ENCODE measurements around the gene VDAC1. TPM values are rescaled to one million over a fixed set of nuclear protein-coding genes. Genes with fewer than 3 reads are reported as not detected.

Gene VDAC1
- total RNA-seq, 2 experiments from 2014 or later, result 216 to 218 TPM

- CTCF ChIA-PET, result interaction anchor here (1.3 kb wide), 1 partner anchor 20 kb away, joined by 4 read pairs; no protein-coding TSS in a partner anchor
- POLR2A ChIA-PET, result interaction anchor here (1.0 kb wide), 1 partner anchor 11 kb away, joined by 3 read pairs; no protein-coding TSS in a partner anchor
- Mint-ChIP-seq H3K9me3 (no peaks in the 10 kb centered on the region), H3K27me3 (no peaks in the 10 kb centered on the region), H3K4me1 (peaks cover 57% of the 10 kb centered on the region), H3K36me3 (ENCODE audit: low read depth) (peaks cover 16% of the 10 kb centered on the region), H3K4me3 (no peak overlapping the region), H3K27ac (no peak overlapping the region)
- DNase-seq, result no peak
Measured at GRCh38 chr5:134000091-134000511, 4.7 kb downstream of the VDAC1 start.

- Mint-ChIP-seq H3K9me3 (no peaks in the 10 kb centered on the region), H3K4me1 (peaks cover 62% of the 10 kb centered on the region), H3K27ac (no peak overlapping the region), H3K36me3 (ENCODE audit: low read depth) (peaks cover 16% of the 10 kb centered on the region), H3K27me3 (no peaks in the 10 kb centered on the region), H3K4me3 (no peak overlapping the region)
- no peak for DNase-seq
- ChIA-PET POLR2A (interaction anchor here (1.0 to 1.8 kb wide), 2 partner anchors 17 to 32 kb away, joined by 3 to 4 read pairs; no protein-coding TSS in a partner anchor), CTCF (interaction anchor here (2.7 to 5.1 kb wide), 2 partner anchors 11 to 18 kb away, joined by 14 to 54 read pairs; no protein-coding TSS in a partner anchor)
Measured at GRCh38 chr5:133998807-133999206, 6.0 kb downstream of the VDAC1 start.

GRCh38 chr5:133998042-133998441 lies 6.7 kb downstream of the VDAC1 start:
- Mint-ChIP-seq H3K4me1 (peaks cover 61% of the 10 kb centered on the region), H3K27ac (peak overlapping the region; percentile 14), H3K9me3 (no peaks in the 10 kb centered on the region), H3K4me3 (no peak overlapping the region), H3K36me3 (ENCODE audit: low read depth) (peaks cover 13% of the 10 kb centered on the region), H3K27me3 (no peaks in the 10 kb centered on the region)
- ChIA-PET POLR2A (interaction anchor here (1.0 to 1.8 kb wide), 2 partner anchors 17 to 31 kb away, joined by 3 to 4 read pairs; no protein-coding TSS in a partner anchor), CTCF (interaction anchor here (0.7 to 5.1 kb wide), 4 partner anchors 11 to 29 kb away, joined by 3 to 54 read pairs (median 12); partner anchors contain the start of gene C5orf15)
- DNase-seq, result no peak

DNA sequence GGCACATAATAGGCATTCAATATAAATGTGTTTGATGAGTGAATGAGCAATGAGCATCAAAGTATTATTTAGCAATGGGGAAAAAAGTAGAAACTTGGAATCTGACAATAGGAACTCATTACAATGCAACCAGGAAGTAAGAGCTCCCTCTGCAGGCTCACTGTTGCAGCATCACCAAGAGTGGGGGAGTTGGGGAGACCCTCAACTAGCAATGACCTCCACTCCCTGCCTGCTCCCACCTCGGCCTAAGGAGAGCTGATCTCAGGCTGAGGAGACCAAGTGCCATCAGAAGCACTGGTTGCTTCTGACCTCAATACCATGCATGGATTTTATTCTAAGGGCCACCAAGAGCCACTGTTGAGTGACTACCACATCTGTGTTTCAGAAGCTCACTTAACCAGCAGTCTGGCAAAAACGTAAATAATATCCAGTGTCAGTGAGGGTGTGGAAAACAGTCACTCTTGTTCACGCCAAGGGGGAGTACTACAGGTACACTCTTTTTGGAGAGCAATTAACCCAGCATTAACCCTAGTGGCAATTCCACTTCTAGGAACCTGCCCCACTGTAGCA lies 8.0 kb downstream of the VDAC1 start:
- H3K4me1 Mint-ChIP-seq, result peaks cover 48% of the 10 kb centered on the region
- no peak overlapping the region for H3K27ac Mint-ChIP-seq
- peaks cover 6% of the 10 kb centered on the region for H3K36me3 Mint-ChIP-seq (ENCODE audit: low read depth)
- H3K9me3 Mint-ChIP-seq, result no peaks in the 10 kb centered on the region
- POLR2A ChIA-PET, result interaction anchor here (1.0 to 1.8 kb wide), 3 partner anchors 9 to 30 kb away, joined by 3 to 4 read pairs (median 3); no protein-coding TSS in a partner anchor
- CTCF ChIA-PET, result interaction anchor here (0.6 to 5.1 kb wide), 7 partner anchors 9 to 729 kb away, joined by 3 to 54 read pairs (median 11); partner anchors contain the start of genes C5orf15 and VDAC1
- H3K4me3 Mint-ChIP-seq, result no peak overlapping the region
- DNase-seq, result no peak
- H3K27me3 Mint-ChIP-seq, result no peaks in the 10 kb centered on the region

DNA sequence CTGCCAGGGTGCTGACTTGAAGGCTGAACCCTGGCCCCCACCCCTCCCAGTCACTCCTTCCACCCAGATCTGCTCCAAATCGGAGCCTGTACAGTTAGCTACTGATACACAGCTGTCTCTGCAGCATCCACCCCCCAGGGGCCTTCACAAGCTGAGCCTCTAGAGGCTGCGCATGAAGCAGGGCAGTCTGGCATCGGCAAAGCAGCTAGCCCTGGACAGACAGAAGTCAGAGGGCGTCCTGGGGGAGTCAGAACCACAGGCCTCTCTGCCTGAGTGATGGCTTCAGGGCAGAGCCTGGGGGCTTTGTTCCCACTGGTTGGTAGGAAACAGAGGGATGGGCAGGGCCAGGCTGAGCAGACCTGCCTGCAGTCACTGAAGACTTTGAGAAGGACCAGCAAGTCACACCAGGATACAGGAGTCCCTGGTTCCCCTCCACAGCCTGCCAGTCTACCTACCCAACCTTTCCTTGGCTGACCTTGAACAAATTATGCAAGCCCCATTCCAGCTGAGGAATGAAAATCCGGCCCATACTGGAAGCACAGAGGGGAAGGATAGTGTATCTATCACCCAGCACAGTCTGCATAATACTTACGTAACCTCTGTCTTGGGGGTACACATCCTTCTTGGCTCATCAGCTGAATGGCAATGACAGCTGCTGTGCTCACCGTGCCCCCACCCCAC lies 8.8 kb downstream of the VDAC1 start:
- peaks cover 9% of the 10 kb centered on the region for H3K36me3 Mint-ChIP-seq (ENCODE audit: low read depth)
- CTCF ChIA-PET, result interaction anchor here (0.6 to 5.1 kb wide), 7 partner anchors 9 to 728 kb away, joined by 3 to 54 read pairs (median 11); partner anchors contain the start of genes C5orf15 and VDAC1
- no peak for DNase-seq
- H3K27ac Mint-ChIP-seq, result no peak overlapping the region
- POLR2A ChIA-PET, result interaction anchor here (1.0 to 1.6 kb wide), 2 partner anchors 10 to 11 kb away, joined by 3 read pairs; no protein-coding TSS in a partner anchor
- peaks cover 44% of the 10 kb centered on the region for H3K4me1 Mint-ChIP-seq
- no peaks in the 10 kb centered on the region for H3K9me3 Mint-ChIP-seq
- no peak overlapping the region for H3K4me3 Mint-ChIP-seq
- no peaks in the 10 kb centered on the region for H3K27me3 Mint-ChIP-seq

DNA sequence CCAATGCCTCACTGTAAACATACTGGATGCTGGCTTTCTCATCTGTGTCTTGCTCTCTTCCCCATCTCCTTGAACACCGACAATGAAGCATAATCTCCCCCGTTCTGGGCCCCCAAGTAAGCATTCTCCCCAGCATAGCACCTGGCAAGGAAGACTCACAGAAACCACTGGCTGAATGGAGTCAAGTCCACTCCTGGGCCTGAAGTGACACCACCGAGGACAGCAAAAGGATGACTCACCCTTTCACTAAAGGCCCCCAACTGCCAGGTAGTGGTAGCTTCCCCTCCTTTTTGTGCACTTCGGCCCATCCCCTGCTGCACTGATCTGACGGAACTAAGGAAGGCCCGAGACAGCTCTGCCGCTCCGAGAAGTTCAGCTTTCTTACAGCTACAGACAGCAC lies 9.4 kb downstream of the VDAC1 start:
- peaks cover 13% of the 10 kb centered on the region for H3K36me3 Mint-ChIP-seq (ENCODE audit: low read depth)
- POLR2A ChIA-PET, result no interaction called here
- H3K4me3 Mint-ChIP-seq, result no peak overlapping the region
- H3K9me3 Mint-ChIP-seq, result no peaks in the 10 kb centered on the region
- no peak for DNase-seq
- H3K27ac Mint-ChIP-seq, result no peak overlapping the region
- CTCF ChIA-PET, result interaction anchor here (0.6 to 5.1 kb wide), 3 partner anchors 11 to 739 kb away, joined by 3 to 54 read pairs (median 11); partner anchors contain the start of gene VDAC1
- peaks cover 40% of the 10 kb centered on the region for H3K4me1 Mint-ChIP-seq
- H3K27me3 Mint-ChIP-seq, result no peaks in the 10 kb centered on the region

DNA sequence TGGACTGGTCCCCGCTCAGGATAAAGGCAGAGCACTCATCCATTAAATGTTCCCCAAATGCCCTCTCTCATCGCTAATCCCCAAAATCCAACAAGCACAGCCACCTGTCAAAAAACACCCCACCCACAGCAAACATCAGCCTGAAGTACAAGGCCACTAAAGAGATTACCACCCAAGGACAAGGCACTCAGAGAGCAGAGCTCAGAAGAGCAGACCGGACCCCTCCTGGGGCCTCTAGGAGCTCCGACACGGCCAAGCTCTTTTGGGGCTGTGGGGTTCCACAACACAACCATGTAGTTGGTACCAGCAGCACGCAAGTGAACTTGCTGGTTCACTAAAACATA lies 9.8 kb downstream of the VDAC1 start:
- CTCF ChIA-PET, result interaction anchor here (0.6 to 5.1 kb wide), 2 partner anchors 14 to 739 kb away, joined by 3 to 54 read pairs; no protein-coding TSS in a partner anchor
- no peak overlapping the region for H3K4me3 Mint-ChIP-seq
- POLR2A ChIA-PET, result no interaction called here
- no peaks in the 10 kb centered on the region for H3K27me3 Mint-ChIP-seq
- no peak for DNase-seq
- no peaks in the 10 kb centered on the region for H3K9me3 Mint-ChIP-seq
- H3K27ac Mint-ChIP-seq, result no peak overlapping the region
- peaks cover 17% of the 10 kb centered on the region for H3K36me3 Mint-ChIP-seq (ENCODE audit: low read depth)
- peaks cover 36% of the 10 kb centered on the region for H3K4me1 Mint-ChIP-seq

DNA sequence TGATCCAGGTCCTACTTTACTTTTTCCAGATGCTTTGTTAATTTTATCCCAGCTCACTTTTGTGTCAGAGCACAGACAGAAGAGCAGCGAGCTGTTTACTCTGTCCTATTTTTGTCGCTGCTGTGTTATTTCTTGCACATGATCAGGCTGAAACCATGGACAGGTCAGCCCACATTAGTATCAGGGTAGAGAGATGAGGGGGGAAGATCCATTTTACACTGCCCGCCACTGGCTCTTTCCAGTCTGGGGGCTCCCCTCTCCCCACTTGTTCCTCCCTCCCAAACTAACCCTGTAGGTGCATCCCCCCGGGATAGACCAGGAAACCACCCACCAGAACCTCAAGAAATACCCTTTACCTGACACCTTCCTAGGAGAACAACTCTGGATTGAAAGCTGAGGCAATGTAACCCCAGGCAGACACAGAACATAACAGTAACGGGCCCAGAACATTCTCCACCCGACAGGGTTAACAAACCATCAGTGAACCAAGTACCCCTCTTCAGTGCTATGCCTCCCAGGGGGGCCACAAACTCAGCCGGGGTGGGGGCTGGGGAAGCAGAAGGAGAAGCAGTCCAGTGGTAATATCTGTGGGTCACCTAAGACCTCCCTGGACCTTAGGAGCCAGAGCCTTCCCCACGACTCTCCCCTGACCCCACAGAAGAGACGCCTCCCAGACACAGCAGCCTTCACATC lies 10.3 kb downstream of the VDAC1 start:
- Mint-ChIP-seq H3K4me3 (no peak overlapping the region), H3K4me1 (peaks cover 31% of the 10 kb centered on the region), H3K27me3 (no peaks in the 10 kb centered on the region), H3K9me3 (no peaks in the 10 kb centered on the region), H3K36me3 (ENCODE audit: low read depth) (peaks cover 19% of the 10 kb centered on the region), H3K27ac (no peak overlapping the region)
- no peak for DNase-seq
- ChIA-PET CTCF (interaction anchor here (0.6 to 5.1 kb wide), 4 partner anchors 14 to 740 kb away, joined by 3 to 54 read pairs (median 11); no protein-coding TSS in a partner anchor), POLR2A (interaction anchor here (2.6 kb wide), 1 partner anchor 9 kb away, joined by 19 read pairs; no protein-coding TSS in a partner anchor)

DNA sequence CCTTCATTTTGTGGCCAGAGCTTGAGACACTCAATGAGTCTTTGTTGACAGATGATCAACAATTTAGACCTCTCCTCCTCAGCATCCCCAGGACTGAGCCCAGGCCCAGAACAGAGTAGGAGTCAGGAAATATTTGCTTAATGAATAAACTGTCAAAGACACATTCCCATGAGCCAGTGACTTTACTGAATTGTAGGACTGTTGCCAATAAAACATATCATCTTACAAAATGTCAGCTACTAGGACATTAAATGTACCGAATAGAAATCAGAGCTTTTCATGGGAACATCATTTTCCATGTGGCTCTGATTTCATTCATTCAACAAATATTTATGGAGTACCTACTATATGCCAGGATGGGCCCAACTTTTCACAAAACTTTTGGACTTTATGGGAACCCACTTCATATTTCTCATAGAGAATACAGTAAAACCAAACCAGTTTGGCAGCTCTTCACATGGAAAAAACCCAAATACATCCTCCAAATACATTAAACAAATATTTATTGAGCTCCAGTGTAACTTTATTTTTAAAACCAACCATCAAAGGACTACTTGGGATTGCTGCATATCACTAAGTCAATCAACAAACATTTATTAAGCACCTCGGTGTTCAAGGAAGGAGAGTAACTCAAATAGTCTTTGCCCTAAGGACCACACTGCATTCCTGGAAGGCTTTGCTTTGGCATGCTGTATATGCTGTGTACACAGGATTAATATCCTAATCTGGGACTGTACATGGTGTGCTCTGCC lies 11.4 kb downstream of the VDAC1 start:
- ChIA-PET POLR2A (interaction anchor here (0.6 to 2.6 kb wide), 4 partner anchors 9 to 12 kb away, joined by 3 to 19 read pairs (median 4); no protein-coding TSS in a partner anchor), CTCF (interaction anchor here (1.0 to 3.1 kb wide), 4 partner anchors 12 to 46 kb away, joined by 3 to 19 read pairs (median 4); no protein-coding TSS in a partner anchor)
- no peaks in the 10 kb centered on the region for H3K27me3 Mint-ChIP-seq
- no peak for DNase-seq
- peaks cover 27% of the 10 kb centered on the region for H3K36me3 Mint-ChIP-seq (ENCODE audit: low read depth)
- no peak overlapping the region for H3K27ac Mint-ChIP-seq
- no peak overlapping the region for H3K4me3 Mint-ChIP-seq
- no peaks in the 10 kb centered on the region for H3K9me3 Mint-ChIP-seq
- H3K4me1 Mint-ChIP-seq, result peaks cover 28% of the 10 kb centered on the region

DNA sequence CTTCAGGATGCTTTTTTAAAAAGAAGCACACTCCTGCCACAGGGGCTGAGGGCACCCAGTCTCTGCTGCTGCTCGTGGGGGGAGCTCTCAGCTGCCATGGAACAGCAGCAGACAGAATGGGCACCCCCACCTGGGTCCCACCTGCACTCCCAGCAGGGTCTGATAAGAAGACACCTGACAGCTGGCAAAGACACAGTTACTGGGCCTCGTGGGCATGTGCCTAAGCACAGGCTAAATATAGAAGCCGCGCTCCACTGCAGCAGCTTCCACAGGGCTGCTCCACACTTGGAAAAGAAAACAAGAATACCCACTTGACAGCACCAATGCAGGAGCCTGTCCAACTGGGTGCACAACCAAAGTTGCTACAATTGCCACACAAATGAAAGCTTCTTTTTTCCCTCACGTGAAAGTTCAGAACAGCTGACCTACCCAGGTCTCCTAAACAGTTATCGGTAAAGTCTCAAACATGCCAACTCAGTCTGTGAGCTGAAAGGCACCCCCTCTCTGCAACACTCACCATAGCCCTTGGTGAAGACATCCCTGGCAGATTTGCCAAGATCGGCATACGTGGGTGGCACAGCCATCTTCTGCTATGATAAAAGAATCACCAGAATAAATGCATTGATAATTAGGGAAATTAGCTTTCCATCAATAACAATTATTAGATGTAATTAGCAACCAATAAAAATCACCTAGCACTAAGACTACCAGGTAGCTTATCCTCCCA lies 12.2 kb downstream of the VDAC1 start:
- H3K4me3 Mint-ChIP-seq, result no peak overlapping the region
- POLR2A ChIA-PET, result interaction anchor here (0.6 to 2.6 kb wide), 5 partner anchors 9 to 15 kb away, joined by 3 to 19 read pairs (median 4); no protein-coding TSS in a partner anchor
- no peaks in the 10 kb centered on the region for H3K27me3 Mint-ChIP-seq
- DNase-seq, result no peak
- H3K4me1 Mint-ChIP-seq, result peaks cover 26% of the 10 kb centered on the region
- CTCF ChIA-PET, result interaction anchor here (1.0 to 3.1 kb wide), 3 partner anchors 11 to 47 kb away, joined by 4 to 19 read pairs (median 5); no protein-coding TSS in a partner anchor
- H3K9me3 Mint-ChIP-seq, result no peaks in the 10 kb centered on the region
- H3K27ac Mint-ChIP-seq, result no peak overlapping the region
- H3K36me3 Mint-ChIP-seq (ENCODE audit: low read depth), result peaks cover 31% of the 10 kb centered on the region

DNA sequence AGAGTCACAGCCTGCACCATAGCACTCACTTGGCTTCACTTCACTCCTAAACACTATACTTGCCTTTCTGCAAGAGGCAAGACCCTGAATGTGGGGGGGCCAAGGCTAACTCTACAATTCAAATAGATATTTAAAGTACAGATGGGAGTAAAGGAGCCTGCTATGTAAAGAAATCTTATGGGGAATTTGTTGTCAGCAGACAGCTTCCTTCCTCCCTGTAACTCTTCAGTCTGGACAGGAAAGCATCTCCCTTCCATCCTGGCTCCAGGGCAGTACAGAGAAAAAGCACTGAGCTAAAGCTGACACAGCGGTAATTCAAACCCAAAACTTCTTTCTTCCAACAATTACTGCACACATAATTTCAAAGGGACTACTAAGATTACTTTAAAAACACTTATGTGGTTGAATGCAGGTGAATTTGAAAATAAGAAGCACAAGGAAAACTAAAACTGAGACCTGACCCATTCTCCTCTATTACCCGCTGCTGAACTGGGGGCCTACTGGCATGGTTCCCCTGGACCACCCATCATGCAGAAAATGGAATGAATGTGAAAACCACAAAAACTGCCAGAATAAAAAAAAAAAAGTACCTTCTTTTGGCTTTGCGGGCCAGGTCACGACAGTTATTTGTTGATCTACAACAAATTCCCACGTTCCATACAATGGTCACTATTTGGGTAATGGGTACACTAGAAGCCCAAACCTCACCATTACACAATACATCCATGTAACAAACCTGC lies 13.4 kb downstream of the VDAC1 start:
- Mint-ChIP-seq H3K9me3 (no peaks in the 10 kb centered on the region), H3K4me1 (peaks cover 18% of the 10 kb centered on the region), H3K4me3 (no peak overlapping the region), H3K36me3 (ENCODE audit: low read depth) (peaks cover 41% of the 10 kb centered on the region), H3K27ac (no peak overlapping the region), H3K27me3 (no peaks in the 10 kb centered on the region)
- DNase-seq, result no peak
- ChIA-PET POLR2A (interaction anchor here (1.7 to 2.6 kb wide), 3 partner anchors 10 to 12 kb away, joined by 4 to 19 read pairs (median 5); no protein-coding TSS in a partner anchor), CTCF (interaction anchor here (3.1 kb wide), 1 partner anchor 12 kb away, joined by 19 read pairs; no protein-coding TSS in a partner anchor)

All from activated CD4-positive, alpha-beta memory T cell treated with anti-CD3 and anti-CD28 coated beads, Interleukin-2, amount 10 ng/mL, durations not matched to agents 7 days and 5 days (primary cell).